Stimulated activated memory B cell treated with anti-CD40 and anti-IgM and Interleukin-4, amounts not matched to agents 10 μg/mL and 1 μg/mL and 100 μg/mL, for 72 hours (primary cell): Measurements from ENCODE around the gene TNFAIP8.
"Not testable (repeated sequence)": the region's sequence is repeated elsewhere in the genome, so short reads cannot be mapped to it uniquely, and the experiment has no call there.

Experiments
- ATAC-seq: fragments of 150-1000 bp; cut with Tn5 transposase; 2 replicates; pipeline ENCODE4 v1.10.0; 2021
- H3K27ac Mint-ChIP-seq: one replicate; pipeline ENCODE4 v1.8.0; 2022; ENCODE audit warnings: mild to moderate bottlenecking, mixed read lengths
- H3K27me3 Mint-ChIP-seq: one replicate; pipeline ENCODE4 v1.8.0; 2022; ENCODE audit warnings: mixed read lengths
- H3K36me3 Mint-ChIP-seq: one replicate; pipeline ENCODE4 v1.8.0; 2022; ENCODE audit warnings: mixed read lengths
- H3K4me1 Mint-ChIP-seq: one replicate; pipeline ENCODE4 v1.8.0; 2022; ENCODE audit warnings: mixed read lengths
- H3K4me3 Mint-ChIP-seq: one replicate; pipeline ENCODE4 v1.8.0; 2022; ENCODE audit warnings: mild to moderate bottlenecking, moderate library complexity, mixed read lengths
- H3K9me3 Mint-ChIP-seq: one replicate; pipeline ENCODE4 v1.8.0; 2022; ENCODE audit warnings: mixed read lengths

Gene TNFAIP8

DNA sequence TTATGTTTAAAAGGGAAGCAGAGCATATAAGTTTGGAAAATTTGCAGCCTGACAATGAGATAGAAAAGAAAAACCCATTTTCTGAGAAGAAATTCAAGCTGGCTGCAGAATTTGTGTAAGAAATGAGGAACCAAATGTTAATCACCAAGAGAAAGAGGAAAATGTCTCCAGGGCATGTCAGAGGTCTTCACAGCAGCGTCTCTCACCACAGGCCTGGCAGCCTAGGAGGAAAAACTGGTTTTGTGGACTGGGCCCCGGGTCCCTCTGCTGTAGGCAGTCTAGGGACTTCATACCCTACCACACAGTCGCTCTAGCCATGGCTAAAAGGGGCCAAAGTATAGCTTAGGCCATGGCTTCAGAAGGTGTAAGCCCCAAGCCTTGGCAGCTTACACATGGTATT lies 64.3 kb downstream of the TNFAIP8 start:
- Mint-ChIP-seq H3K4me1 (peaks cover 53% of the 10 kb centered on the region), H3K27ac (peak overlapping the region; percentile 88), H3K36me3 (no peaks in the 10 kb centered on the region), H3K27me3 (no peaks in the 10 kb centered on the region), H3K4me3 (no peak overlapping the region), H3K9me3 (peaks cover 2% of the 10 kb centered on the region)
- peak; percentile 56 for ATAC-seq

DNA sequence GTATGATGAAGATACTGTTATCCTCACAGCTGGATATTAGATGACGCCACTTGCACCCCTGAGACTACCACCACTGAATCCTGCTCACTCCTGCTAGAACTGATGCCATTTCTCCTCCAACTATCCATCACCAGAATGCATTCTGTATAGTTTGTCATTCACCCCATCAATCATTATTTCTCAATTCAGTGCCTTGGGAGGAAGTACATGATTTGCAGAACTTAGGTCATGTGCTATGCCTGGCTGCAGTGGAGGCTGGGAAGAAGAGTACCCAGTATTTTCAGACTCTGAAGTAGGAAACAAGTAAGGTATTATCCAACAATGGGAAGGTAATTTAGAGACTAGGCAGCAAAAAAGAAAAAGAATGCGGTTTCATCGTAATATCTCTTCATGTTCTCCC lies 70.2 kb downstream of the TNFAIP8 start:
- H3K36me3 Mint-ChIP-seq: no peaks in the 10 kb centered on the region
- no peak overlapping the region for H3K27ac Mint-ChIP-seq
- no peak overlapping the region for H3K4me3 Mint-ChIP-seq
- no peak for ATAC-seq
- peaks cover 16% of the 10 kb centered on the region for H3K4me1 Mint-ChIP-seq
- no peaks in the 10 kb centered on the region for H3K27me3 Mint-ChIP-seq
- no peaks in the 10 kb centered on the region for H3K9me3 Mint-ChIP-seq

DNA sequence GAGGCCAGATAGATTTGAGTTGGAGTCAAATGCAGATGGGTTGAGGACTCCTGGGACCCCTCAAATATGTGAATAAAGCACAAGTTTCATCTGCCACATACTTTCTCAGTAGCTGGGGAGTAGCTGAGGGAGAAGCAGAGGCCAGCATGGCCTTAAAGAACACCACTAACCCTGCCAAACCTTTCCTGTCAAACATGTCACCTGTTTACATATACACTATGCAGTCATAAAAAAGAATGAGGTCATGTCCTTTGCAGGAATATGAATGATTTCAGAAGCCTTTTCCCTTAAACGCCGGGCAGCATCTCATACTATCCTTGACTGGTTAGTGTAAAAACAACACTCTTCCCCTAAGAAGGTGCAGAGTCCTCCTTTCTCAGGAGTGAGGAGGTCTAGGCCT lies 71.2 kb downstream of the TNFAIP8 start:
- H3K36me3 Mint-ChIP-seq: no peaks in the 10 kb centered on the region

DNA sequence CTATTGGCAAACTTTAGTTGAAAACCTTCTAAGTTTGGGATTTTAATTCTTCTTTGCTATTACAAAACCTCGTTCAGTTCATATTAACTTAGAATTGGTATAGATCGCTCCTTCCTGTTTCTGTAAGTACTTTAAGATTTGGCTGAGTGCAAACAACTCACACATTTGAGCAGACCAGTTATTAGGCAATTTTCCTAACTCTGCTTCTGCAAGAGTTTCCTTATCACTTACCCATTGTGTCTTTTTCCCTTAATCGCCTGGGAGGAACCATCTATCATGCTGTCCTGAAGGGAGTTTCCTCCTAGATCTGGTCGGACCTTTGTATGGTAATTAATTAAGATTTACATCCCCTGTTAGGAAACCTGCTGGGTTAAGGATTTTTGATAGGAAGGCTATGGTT lies 71.8 kb downstream of the TNFAIP8 start:
- Mint-ChIP-seq H3K4me1 (peaks cover 16% of the 10 kb centered on the region), H3K27ac (peak overlapping the region; percentile 30)
- not testable (repeated sequence) for ATAC-seq, H3K4me3 Mint-ChIP-seq, H3K36me3 Mint-ChIP-seq, H3K9me3 Mint-ChIP-seq, H3K27me3 Mint-ChIP-seq

More for the DNA sequence above, 71.2 kb downstream of the TNFAIP8 start:
- no peak for ATAC-seq
- H3K27ac Mint-ChIP-seq: no peak overlapping the region
- no peak overlapping the region for H3K4me3 Mint-ChIP-seq
- H3K27me3 Mint-ChIP-seq: no peaks in the 10 kb centered on the region
- no peaks in the 10 kb centered on the region for H3K9me3 Mint-ChIP-seq
- H3K4me1 Mint-ChIP-seq: peaks cover 16% of the 10 kb centered on the region

DNA sequence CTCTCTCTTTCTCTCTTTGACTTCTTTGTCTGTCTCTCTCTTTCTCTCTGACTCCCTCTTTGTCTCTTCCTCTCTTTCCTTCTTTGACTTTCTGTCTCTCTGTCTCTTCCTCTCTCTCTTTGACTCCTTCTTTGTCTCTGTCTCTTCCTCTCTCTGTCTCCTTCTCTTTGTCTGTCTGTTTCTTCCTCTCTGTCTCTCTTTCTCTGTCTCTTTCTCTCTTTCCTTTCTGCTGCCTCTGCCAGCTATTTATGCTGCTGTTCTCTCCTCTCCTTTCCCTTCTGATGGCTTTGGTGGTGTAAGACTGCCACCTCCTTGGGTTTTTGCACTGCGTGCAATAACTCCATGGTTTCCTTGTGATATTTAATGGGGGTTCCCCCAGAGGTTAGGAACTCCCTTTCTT lies 72.3 kb downstream of the TNFAIP8 start:
- peak overlapping the region; percentile 30 for H3K27ac Mint-ChIP-seq
- not testable (repeated sequence) for H3K9me3 Mint-ChIP-seq, H3K36me3 Mint-ChIP-seq, H3K27me3 Mint-ChIP-seq, H3K4me3 Mint-ChIP-seq, ATAC-seq
- H3K4me1 Mint-ChIP-seq: peaks cover 16% of the 10 kb centered on the region

DNA sequence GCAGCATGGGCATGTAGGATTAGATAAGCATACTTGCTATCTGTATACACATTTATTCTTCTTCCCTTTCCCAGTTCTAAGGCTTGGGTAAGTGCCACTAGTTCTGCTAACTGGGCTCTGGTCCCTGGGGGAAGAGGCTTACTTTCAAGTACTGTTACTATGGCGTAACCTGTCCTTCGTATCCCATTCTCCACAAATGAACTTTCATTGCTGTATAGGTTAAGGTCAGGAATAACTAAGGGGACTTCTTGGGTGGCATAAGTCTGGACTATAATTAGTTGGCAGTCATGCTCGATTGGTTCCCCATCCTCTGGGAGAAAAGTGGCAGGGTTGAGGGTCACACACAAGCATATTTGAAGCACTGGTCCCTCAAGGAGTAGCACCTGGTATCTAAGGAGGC lies 72.8 kb downstream of the TNFAIP8 start:
- ATAC-seq, H3K4me3 Mint-ChIP-seq, H3K36me3 Mint-ChIP-seq, H3K9me3 Mint-ChIP-seq, H3K27me3 Mint-ChIP-seq: not testable (repeated sequence)
- Mint-ChIP-seq H3K4me1 (peaks cover 16% of the 10 kb centered on the region), H3K27ac (peak overlapping the region; percentile 30)

DNA sequence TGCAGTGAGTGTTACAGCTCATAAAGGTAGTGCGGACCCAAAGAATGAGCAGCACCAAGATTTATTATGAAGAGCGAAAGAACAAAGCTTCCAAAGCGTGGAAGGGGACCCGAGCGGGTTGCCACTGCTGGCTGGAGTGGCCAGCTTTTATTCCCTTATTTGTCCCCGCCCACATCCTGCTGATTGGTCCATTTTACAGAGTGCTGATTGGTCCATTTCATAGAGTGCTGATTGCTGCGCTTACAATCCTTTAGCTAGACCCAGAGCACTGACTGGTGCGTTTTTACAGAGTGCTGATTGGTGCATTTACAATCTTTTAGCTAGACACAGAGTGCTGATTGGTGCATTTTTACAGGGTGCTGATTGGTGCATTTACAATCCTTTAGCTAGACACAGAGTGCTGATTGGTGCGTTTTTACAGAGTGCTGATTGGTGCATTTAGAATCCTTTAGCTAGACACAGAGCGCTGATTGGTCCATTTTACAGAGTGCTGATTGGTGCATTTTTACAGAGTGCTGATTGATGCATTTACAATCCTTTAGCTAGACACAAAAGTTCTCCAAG lies 76.9 kb downstream of the TNFAIP8 start:
- H3K27me3 Mint-ChIP-seq, H3K36me3 Mint-ChIP-seq, H3K4me3 Mint-ChIP-seq, H3K9me3 Mint-ChIP-seq, H3K27ac Mint-ChIP-seq, ATAC-seq: not testable (repeated sequence)
- peaks cover 20% of the 10 kb centered on the region for H3K4me1 Mint-ChIP-seq

DNA sequence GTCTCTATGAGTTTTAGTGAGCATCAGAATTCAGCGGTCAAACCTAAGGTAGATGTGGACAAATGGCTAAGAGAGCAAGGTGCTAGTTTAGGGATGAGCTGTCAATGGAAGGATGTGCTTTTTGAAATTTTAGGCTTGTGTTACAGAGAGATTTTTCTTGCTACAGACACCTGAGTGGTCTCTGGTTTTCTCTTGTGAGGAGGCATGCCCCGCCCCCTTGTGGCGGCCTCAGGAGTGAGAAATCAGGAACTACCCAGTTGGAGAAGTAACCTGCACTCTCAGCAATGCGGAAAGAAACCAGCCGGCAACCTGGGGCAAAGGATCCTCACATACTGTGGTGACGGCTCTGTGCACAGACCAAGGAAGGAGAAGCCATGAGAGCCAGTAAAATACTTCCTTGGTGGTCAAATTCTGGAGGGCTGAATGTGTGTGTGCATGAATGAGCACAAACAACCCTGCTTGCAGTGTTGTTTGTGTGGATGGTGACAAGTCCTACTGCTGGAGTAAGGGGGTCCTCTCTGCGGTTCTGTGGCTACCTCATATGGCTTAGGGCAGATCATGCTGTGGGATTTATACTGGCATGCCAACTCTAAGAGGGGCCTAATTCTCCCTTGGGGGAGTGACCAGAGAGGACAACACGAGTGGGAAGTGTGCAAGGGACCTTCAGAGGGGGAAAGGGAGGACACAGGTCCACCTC lies 79.8 kb downstream of the TNFAIP8 start:
- Mint-ChIP-seq H3K27me3 (no peaks in the 10 kb centered on the region), H3K4me1 (peaks cover 17% of the 10 kb centered on the region), H3K4me3 (peak overlapping the region; percentile 35), H3K9me3 (peaks cover 2% of the 10 kb centered on the region), H3K27ac (peak overlapping the region; percentile 59), H3K36me3 (no peaks in the 10 kb centered on the region)
- peak; percentile 87 for ATAC-seq

DNA sequence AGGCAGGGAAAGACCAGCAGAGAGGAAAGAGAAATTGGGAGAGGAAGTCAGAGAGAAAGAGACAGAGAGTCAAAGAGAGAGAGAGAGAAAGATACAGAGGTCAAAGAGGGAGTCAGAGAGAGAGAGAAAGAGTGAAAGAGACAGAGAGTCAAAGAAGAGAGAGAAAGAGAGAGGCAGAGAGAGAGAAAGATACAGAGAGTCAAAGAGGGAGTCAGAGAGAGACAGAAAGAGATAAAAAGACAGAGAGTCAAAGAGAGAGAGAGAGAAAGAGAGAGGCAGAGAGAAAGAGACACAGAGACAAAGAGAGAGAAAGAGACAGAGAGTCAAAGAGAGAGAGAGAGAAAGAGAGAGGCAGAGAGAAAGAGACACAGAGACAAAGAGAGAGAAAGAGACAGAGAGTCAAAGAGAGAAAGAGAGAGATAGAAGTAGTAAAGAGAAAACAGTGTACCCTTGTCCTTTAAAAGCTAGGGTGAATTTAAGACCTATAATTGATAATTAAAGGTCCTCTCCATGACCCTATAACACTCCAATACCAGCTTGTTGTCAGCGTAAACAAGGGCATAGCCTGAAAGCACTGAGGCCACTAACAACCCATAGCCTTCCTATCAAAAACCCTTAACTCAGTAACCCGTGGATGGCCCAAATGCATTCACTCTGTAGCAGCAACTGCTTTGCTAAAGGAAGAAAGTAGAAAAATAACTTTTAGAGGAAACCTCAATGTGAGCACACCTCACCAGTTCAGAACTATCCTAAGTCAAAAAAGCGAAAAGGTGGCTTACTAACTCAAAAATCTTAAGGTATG lies 82.2 kb downstream of the TNFAIP8 start:
- not testable (repeated sequence) for H3K36me3 Mint-ChIP-seq, H3K4me3 Mint-ChIP-seq, H3K9me3 Mint-ChIP-seq, ATAC-seq, H3K27me3 Mint-ChIP-seq
- Mint-ChIP-seq H3K4me1 (peaks cover 17% of the 10 kb centered on the region), H3K27ac (peak overlapping the region; percentile 44)

DNA sequence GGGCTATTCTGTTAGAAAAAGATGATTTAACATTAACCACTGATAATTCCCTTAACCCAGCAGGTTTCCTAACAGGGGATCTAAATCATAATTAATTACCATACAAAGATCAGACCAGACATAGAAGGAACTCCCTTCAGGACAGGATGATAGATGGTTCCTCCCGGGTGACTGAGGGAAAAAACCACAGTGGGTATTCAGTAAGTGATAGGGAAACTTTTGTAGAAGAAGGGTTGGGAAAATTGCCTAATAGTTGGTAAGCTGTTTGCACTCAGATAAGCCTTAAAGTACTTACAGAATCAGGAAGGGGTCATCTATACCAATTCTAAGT lies 82.7 kb downstream of the TNFAIP8 start:
- not testable (repeated sequence) for H3K27me3 Mint-ChIP-seq, H3K4me3 Mint-ChIP-seq, H3K36me3 Mint-ChIP-seq, H3K9me3 Mint-ChIP-seq, ATAC-seq
- H3K27ac Mint-ChIP-seq: peak overlapping the region; percentile 44
- H3K4me1 Mint-ChIP-seq: peaks cover 17% of the 10 kb centered on the region

DNA sequence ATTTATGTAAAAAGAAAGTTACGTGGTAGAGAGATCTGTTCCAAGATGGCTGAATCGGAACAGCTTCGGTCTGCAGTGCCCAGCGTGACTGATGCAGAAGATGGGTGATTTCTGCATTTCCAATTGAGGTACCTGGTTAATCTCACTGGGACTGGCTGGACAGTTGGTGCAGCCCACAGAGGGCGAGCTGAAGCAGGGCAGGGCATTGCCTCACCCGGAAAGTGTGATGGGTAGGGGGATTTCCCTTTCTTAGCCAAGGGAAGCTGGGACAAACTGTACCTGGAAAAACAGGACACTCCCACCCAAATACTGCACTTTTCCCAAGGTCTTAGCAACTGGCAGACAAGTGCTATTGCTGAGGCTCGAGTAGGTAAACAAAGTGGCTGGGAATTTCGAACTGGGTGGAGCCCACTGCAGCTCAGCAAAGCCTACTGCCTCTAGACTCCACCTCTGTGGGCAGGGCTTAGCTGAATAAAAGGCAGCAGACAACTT lies 83.4 kb downstream of the TNFAIP8 start:
- H3K9me3 Mint-ChIP-seq: peaks cover 2% of the 10 kb centered on the region
- peaks cover 17% of the 10 kb centered on the region for H3K4me1 Mint-ChIP-seq
- no peaks in the 10 kb centered on the region for H3K36me3 Mint-ChIP-seq
- no peaks in the 10 kb centered on the region for H3K27me3 Mint-ChIP-seq
- peak overlapping the region; percentile 44 for H3K27ac Mint-ChIP-seq
- H3K4me3 Mint-ChIP-seq: peak overlapping the region; percentile 56
- no peak for ATAC-seq

DNA sequence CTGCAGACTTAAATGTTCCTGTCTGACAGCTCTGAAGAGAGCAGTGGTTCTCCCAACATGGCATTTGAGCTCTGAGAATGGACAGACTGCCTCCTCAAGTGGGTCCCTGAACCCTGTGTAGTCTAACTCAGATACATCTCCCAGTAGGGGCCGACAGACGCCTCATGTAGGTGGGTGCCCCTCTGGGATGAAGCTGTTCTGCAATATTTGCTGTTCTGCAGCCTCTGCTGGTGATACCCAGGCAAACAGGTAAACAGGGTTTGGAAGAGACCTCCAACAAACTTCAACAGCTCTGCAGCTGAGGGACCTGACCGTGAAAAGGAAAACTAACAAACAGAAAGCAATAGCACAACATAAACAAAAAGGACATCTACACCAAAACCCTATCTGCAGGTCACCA lies 83.8 kb downstream of the TNFAIP8 start:
- not testable (repeated sequence) for H3K4me3 Mint-ChIP-seq, H3K9me3 Mint-ChIP-seq, H3K27me3 Mint-ChIP-seq, H3K27ac Mint-ChIP-seq, ATAC-seq, H3K36me3 Mint-ChIP-seq
- H3K4me1 Mint-ChIP-seq: peaks cover 17% of the 10 kb centered on the region

DNA sequence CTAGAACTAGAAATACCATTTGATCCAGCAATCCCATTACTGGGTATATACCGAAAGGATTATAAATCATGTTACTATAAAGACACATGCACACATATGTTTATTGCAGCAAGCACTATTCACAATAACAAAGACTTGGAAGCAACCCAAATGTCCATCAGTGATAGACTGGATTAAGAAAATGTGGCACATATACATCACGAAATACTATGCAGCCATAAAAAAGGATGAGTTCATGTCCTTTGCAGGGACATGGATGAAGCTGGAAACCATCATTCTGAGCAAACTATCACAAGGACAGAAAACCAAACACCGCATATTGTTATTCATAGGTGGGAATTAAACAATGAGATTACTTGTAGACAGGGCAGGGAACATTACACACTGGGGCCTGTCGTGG lies 88.8 kb downstream of the TNFAIP8 start:
- H3K27me3 Mint-ChIP-seq, H3K9me3 Mint-ChIP-seq, H3K4me3 Mint-ChIP-seq, H3K27ac Mint-ChIP-seq, ATAC-seq, H3K4me1 Mint-ChIP-seq, H3K36me3 Mint-ChIP-seq: not testable (repeated sequence)

DNA sequence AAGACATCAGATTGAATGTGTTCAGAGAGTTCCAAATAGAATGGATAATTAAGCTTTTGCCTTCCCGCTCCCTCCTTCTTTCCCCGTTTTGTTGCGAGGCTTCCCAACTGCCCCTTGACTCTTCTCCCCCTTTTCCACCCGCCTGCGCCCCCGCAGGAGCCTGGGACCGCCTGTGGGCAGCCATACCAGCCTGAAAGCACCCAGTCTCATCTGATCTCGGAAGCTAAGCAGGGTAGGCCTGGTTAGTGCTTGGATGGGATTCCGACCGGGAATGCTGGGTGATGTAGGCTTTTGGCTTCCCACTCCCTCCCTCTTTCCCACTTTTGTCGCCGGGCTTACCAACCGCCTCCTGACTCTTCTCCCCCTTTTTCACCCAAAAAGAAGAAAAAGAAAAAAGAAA lies 89.7 kb downstream of the TNFAIP8 start:
- Mint-ChIP-seq H3K4me3 (no peak overlapping the region), H3K36me3 (no peaks in the 10 kb centered on the region), H3K27me3 (no peaks in the 10 kb centered on the region), H3K4me1 (peaks cover 13% of the 10 kb centered on the region), H3K9me3 (peaks cover 4% of the 10 kb centered on the region), H3K27ac (no peak overlapping the region)
- ATAC-seq: no peak
